ENCODE data around the gene HNRNPM.

DNA sequence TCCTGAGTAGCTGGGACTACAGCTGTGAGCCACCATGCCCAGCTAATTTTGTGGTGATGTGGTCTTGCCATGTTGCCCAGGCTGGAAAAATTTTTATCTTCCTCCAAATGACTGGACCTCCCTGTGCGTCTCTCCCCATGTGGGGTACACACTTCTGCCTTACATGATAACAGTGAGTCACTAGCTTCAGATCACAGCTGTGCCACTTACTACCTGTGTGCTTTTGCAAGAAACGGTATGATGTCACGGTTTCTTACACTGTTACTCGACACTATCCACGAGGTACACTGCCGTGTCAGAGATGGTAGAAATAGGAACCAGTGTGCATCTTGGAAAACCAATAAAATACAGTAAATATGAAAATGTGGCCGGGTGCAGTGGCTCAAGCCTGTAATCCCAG, 86.7 kb downstream of the HNRNPM start:
- TF ChIP-seq, protein P1, sequence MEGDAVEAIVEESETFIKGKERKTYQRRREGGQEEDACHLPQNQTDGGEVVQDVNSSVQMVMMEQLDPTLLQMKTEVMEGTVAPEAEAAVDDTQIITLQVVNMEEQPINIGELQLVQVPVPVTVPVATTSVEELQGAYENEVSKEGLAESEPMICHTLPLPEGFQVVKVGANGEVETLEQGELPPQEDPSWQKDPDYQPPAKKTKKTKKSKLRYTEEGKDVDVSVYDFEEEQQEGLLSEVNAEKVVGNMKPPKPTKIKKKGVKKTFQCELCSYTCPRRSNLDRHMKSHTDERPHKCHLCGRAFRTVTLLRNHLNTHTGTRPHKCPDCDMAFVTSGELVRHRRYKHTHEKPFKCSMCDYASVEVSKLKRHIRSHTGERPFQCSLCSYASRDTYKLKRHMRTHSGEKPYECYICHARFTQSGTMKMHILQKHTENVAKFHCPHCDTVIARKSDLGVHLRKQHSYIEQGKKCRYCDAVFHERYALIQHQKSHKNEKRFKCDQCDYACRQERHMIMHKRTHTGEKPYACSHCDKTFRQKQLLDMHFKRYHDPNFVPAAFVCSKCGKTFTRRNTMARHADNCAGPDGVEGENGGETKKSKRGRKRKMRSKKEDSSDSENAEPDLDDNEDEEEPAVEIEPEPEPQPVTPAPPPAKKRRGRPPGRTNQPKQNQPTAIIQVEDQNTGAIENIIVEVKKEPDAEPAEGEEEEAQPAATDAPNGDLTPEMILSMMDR (IDR thresholded peaks at IDR 0.05; ENCODE audit: poor library complexity), result no peak
- TF ChIP-seq EZH2 (IDR thresholded peaks at IDR 0.05; ENCODE audit: borderline replicate concordance) (no peak), EZH2phosphoT487 (IDR thresholded peaks at IDR 0.05; ENCODE audit: low read depth, severe bottlenecking, unreplicated experiment) (no peak)

Measured in hepatocyte (in vitro differentiated cells).